ENCODE data around the gene CASZ1.

Gene CASZ1

GRCh38 chr1:10667861-10668761 is 128.3 kb downstream of the CASZ1 start:
- DNase-seq: no peak

GRCh38 chr1:10665930-10666850 is 130.3 kb downstream of the CASZ1 start:
- DNase-seq: no peak

- DNase-seq: no peak
Observed at GRCh38 chr1:10665226-10665625, 131.2 kb downstream of the CASZ1 start.

GRCh38 chr1:10664251-10664650 is 132.2 kb downstream of the CASZ1 start:
- no peak for DNase-seq

- no peak for DNase-seq
Observed at GRCh38 chr1:10663678-10664035, 132.8 kb downstream of the CASZ1 start.

- no peak for DNase-seq
Observed at GRCh38 chr1:10662824-10663677, 133.4 kb downstream of the CASZ1 start.

- no peak for DNase-seq
Observed at GRCh38 chr1:10662090-10662688, 134.3 kb downstream of the CASZ1 start.

- DNase-seq: no peak
Observed at GRCh38 chr1:10661453-10661852, 135.0 kb downstream of the CASZ1 start.

- no peak for DNase-seq
Observed at GRCh38 chr1:10659646-10660540, 136.6 kb downstream of the CASZ1 start.

GRCh38 chr1:10659218-10659617 is 137.2 kb downstream of the CASZ1 start:
- no peak for DNase-seq

- DNase-seq: no peak
Observed at GRCh38 chr1:10658396-10659066, 137.9 kb downstream of the CASZ1 start.

- no peak for DNase-seq
Observed at GRCh38 chr1:10657088-10657847, 139.2 kb downstream of the CASZ1 start.

- DNase-seq: no peak
Observed at GRCh38 chr1:10656431-10656830, 140.0 kb downstream of the CASZ1 start.

GRCh38 chr1:10655002-10655401 is 141.4 kb downstream of the CASZ1 start:
- DNase-seq: no peak

GRCh38 chr1:10653370-10654125 is 142.9 kb downstream of the CASZ1 start:
- DNase-seq: no peak

- DNase-seq: no peak
Observed at GRCh38 chr1:10652626-10653025, 143.8 kb downstream of the CASZ1 start.

GRCh38 chr1:10651793-10652192 is 144.7 kb downstream of the CASZ1 start:
- no peak for DNase-seq

GRCh38 chr1:10651389-10651766 is 145.1 kb downstream of the CASZ1 start:
- no peak for DNase-seq

Data from MV-4-11 (cell line).